Type B pancreatic cell (in vitro differentiated cells): ENCODE data around the gene CTSS. TPM values are rescaled to one million over a fixed set of nuclear protein-coding genes. Genes with fewer than 3 reads are reported as not detected.

ENCODE experiments used
- DNase-seq: peaks from one replicate; pipeline ENCODE4 v3.0.0; 2021; ENCODE audit warnings: mixed read lengths; ENCODE audit not compliant: unreplicated experiment; ENCODE audit errors: extremely low spot score
- H3K27ac Mint-ChIP-seq: 2 replicates; pipeline ENCODE4 v1.8.0; 2021; ENCODE audit warnings: mild to moderate bottlenecking, mixed read lengths
- H3K27me3 Mint-ChIP-seq: 2 replicates; pipeline ENCODE4 v1.8.0; 2021; ENCODE audit warnings: mixed read lengths
- H3K36me3 Mint-ChIP-seq: 2 replicates; pipeline ENCODE4 v1.8.0; 2021; ENCODE audit warnings: mixed read lengths
- H3K4me1 Mint-ChIP-seq: one replicate; pipeline ENCODE4 v1.8.0; 2021; ENCODE audit warnings: mixed read lengths; ENCODE audit not compliant: unreplicated experiment
- H3K4me3 Mint-ChIP-seq: 2 replicates; pipeline ENCODE4 v1.8.0; 2021; ENCODE audit warnings: mild to moderate bottlenecking, mixed read lengths
- H3K9me3 Mint-ChIP-seq: 2 replicates; pipeline ENCODE4 v1.8.0; 2021; ENCODE audit warnings: mixed read lengths
- CTCF ChIP-seq: fragments of 200-600 bp; sonication (generic); conservative IDR thresholded peaks from 2 replicates; pipeline ENCODE4 v1.5.0; 2021; ENCODE audit warnings: antibody characterized with exemption, mild to moderate bottlenecking
- total RNA-seq: library from RNA; stranded (reverse); gene quantifications from 2 replicates; pipeline ENCODE4 v1.2.1, GENCODE V29; 2021; ENCODE audit warnings: low replicate concordance

CTSS gene
- total RNA-seq, 1 donor from 2014 or later = 7.7 TPM

- H3K27ac Mint-ChIP-seq = no peak overlapping the region
- DNase-seq = no peak
- H3K4me3 Mint-ChIP-seq = no peak overlapping the region
- peaks cover 12% of the 10 kb centered on the region for H3K4me1 Mint-ChIP-seq
- H3K9me3 Mint-ChIP-seq = peaks cover 5% of the 10 kb centered on the region
- no peak for TF ChIP-seq CTCF
- H3K36me3 Mint-ChIP-seq = no peaks in the 10 kb centered on the region
- no peaks in the 10 kb centered on the region for H3K27me3 Mint-ChIP-seq
These were observed 3.8 kb downstream of the CTSS start for GRCh38 chr1:150761801-150762200.

GRCh38 chr1:150760013-150760412 lies 5.6 kb downstream of the CTSS start:
- Mint-ChIP-seq H3K27me3 (no peaks in the 10 kb centered on the region), H3K4me1 (peaks cover 5% of the 10 kb centered on the region), H3K27ac (no peak overlapping the region), H3K4me3 (no peak overlapping the region), H3K36me3 (no peaks in the 10 kb centered on the region), H3K9me3 (peaks cover 5% of the 10 kb centered on the region)
- no peak for DNase-seq
- TF ChIP-seq CTCF = no peak

- no peak overlapping the region for H3K27ac Mint-ChIP-seq
- no peaks in the 10 kb centered on the region for H3K36me3 Mint-ChIP-seq
- TF ChIP-seq CTCF = no peak
- H3K27me3 Mint-ChIP-seq = no peaks in the 10 kb centered on the region
- DNase-seq = no peak
- H3K4me3 Mint-ChIP-seq = no peak overlapping the region
- H3K9me3 Mint-ChIP-seq = no peaks in the 10 kb centered on the region
- no peaks in the 10 kb centered on the region for H3K4me1 Mint-ChIP-seq
These were observed 12.2 kb downstream of the CTSS start for GRCh38 chr1:150753416-150753815.

GRCh38 chr1:150751443-150751842 lies 14.1 kb downstream of the CTSS start:
- no peak for TF ChIP-seq CTCF
- no peaks in the 10 kb centered on the region for H3K9me3 Mint-ChIP-seq

GRCh38 chr1:150749720-150750311 lies 15.8 kb downstream of the CTSS start:
- H3K9me3 Mint-ChIP-seq = no peaks in the 10 kb centered on the region
- H3K27ac Mint-ChIP-seq = no peak overlapping the region
- H3K36me3 Mint-ChIP-seq = no peaks in the 10 kb centered on the region
- DNase-seq = no peak
- H3K27me3 Mint-ChIP-seq = no peaks in the 10 kb centered on the region
- no peak overlapping the region for H3K4me3 Mint-ChIP-seq
- no peak for TF ChIP-seq CTCF
- H3K4me1 Mint-ChIP-seq = no peaks in the 10 kb centered on the region

More at GRCh38 chr1:150751443-150751842, 14.1 kb downstream of the CTSS start:
- H3K27me3 Mint-ChIP-seq = no peaks in the 10 kb centered on the region
- no peak for DNase-seq
- H3K4me3 Mint-ChIP-seq = no peak overlapping the region
- no peaks in the 10 kb centered on the region for H3K4me1 Mint-ChIP-seq
- H3K27ac Mint-ChIP-seq = no peak overlapping the region
- H3K36me3 Mint-ChIP-seq = no peaks in the 10 kb centered on the region
